ENCODE data around the gene TRH. TPM values are rescaled to one million over a fixed set of nuclear protein-coding genes. Genes with fewer than 3 reads are reported as not detected.

TRH gene
- not detected in 5 replicates for total RNA-seq (2022; extraction: Qiagen RNA extraction)

GRCh38 chr3:129974564-129974832 is at the start of gene TRH:
Gene TRH, plus strand, starts transcription at chr3:129974720. Its CDS starts 1,097 bp downstream, at chr3:129975817.

Other genes starting within 250 kb of the TRH start
- gene TMCC1, start 81.0 kb upstream of the TRH start, total RNA-seq (2022; extraction: Qiagen RNA extraction): 10.9 to 16.8 TPM (median 11.4 TPM) in 5 replicates
- gene ALG1L2, start 107.1 kb downstream of the TRH start, total RNA-seq (2022; extraction: Qiagen RNA extraction): not detected in 5 replicates

Measured in A549 treated with Hydrocortisone at 1 μM for 4 hours (cell line).